Activated CD4-positive, alpha-beta T cell treated with anti-CD3 and anti-CD28 coated beads, Interleukin-2, amount 50 U/mL, for 24 hours (primary cell): Measurements from ENCODE around the gene SDCBP2.

Experiments used
- DNase-seq, 2 donors: peaks; one replicate each; pipeline ENCODE4 v3.0.0-alpha.2; 2020; ENCODE audit warnings: low read depth in 1 of 2, low spot score in 1 of 2

The SDCBP2 gene

GRCh38 chr20:1297486-1297885 is 31.5 kb downstream of the SDCBP2 start:
- no peak for DNase-seq

DNA sequence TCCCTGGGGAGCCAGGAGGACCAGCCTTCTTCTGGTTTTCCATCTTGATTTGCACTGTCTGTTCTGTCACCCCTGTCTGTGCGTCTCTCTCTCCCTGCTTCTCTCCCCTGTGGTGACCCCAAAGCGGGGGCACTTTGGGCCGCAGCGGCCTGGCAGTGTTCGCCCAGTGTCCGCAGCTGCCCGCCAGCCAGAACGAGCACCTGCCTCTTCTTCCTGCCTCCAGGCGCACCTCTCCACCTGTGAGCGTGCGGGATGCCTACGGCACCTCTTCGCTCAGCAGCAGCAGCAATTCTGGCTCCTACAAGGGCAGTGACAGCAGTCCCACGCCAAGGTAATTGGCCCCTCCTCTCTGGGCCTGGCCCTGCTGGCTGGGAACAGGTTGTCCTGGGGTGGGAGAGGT is 32.0 kb downstream of the SDCBP2 start:
- DNase-seq = no peak

- no peak for DNase-seq
These were observed 32.8 kb downstream of the SDCBP2 start for GRCh38 chr20:1296117-1296610.

- no peak for DNase-seq
These were observed 33.5 kb downstream of the SDCBP2 start for GRCh38 chr20:1295276-1295930.

DNA sequence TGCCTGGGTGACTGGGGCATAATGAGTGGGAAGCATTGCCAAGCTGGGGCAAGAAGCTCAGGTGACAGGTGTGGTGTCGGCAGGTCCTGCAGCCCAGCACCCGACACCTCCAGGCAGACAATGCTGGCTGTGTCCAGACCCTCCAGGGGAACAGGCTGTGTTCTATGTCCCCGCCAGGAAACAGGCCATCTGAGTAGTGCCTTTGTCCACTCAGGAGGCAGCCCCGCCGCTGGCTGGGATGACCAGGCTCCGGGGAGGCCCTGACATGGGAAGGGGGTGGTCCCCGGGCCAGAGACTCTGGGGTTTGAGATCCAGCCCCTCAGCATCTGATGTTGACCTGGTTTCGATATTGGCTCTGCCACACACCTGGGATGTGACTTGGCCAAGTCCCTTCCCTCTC is 34.4 kb downstream of the SDCBP2 start:
- DNase-seq = no peak

DNA sequence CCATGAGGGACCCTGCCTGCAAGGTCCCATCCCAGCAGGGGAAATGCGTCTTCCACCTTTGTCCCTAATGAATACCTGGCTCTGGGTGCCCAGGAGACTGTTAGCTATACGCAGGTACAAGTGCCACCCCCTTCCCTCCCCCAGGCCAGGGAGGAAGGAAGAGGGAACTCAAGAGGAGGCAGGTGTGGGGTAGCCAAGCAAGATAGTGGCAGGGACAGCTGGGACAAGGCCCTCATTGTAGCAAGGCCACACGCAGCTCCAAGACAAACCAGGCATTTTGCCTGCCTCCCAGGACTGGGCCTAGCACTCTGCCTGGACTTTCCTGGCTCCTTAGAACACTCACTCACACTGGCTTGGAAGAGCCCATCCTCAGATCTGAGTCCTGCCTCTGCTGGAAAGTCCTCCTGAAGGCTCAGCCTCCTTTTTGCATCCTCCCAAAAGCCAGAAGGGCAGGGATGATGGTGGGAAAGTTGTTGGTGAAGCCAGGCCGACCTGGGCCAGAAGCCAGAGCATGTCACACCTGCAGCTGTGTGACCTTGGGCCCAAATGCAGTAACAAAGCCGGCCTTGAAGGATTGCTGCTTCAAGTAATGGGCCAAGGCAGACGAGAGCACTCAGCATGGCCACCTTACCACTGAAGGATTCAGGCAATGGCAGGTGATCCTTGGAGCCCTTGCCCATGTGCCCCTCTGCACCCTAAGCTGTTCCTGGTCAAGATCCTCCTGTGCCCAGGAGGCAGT is 35.1 kb downstream of the SDCBP2 start:
- no peak for DNase-seq

GRCh38 chr20:1292620-1293019 is 36.3 kb downstream of the SDCBP2 start:
- DNase-seq = no peak

DNA sequence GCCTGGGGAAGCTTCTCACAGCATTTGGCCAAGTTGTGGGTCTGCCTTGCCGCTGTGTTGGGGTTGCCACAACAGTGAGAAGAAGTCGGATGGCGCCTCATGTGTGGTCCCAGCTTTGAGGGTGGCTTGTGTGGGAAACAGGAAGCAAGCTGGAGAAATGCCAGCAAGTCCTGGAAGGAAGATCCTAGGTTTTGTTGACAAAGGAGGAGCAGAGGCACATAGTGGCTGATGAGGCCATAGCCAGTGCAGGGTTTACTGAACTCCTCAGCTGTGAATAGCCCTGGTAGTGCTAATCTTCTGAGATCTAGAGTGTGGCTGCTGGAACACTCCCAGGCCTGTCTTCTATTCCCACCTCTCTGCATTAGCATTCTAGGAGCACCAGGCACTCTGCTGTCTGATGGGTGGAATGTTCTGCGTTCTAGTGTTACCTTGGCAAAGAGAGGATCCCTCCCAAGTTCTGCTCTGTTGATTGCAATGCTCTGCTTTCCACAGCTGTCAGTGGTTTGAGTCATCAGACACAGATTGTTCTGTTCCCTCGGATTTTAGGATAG is 37.7 kb downstream of the SDCBP2 start:
- no peak for DNase-seq

- no peak for DNase-seq
These were observed 41.0 kb downstream of the SDCBP2 start for GRCh38 chr20:1287787-1288569.

DNA sequence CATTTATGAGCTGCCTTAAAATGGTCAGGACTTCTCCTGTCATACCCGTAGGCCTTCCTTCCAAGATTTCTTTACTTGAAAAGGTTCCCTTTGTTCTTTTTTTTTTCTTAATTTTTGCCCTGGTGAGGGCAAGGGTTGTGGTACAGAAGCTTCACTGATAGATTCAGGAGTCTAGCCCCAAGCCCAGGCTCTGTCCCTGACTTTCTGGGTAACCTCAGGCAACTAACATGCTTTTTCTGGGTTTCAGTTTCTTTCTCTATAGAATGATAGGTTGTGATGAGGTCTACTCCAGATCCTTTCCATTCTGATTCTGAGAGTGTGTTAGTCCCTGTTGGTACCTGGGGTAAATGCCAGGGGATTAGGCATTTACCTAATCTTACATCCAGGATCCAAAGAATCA is 41.6 kb downstream of the SDCBP2 start:
- no peak for DNase-seq

- no peak for DNase-seq
These were observed 42.5 kb downstream of the SDCBP2 start for GRCh38 chr20:1286267-1287024.

GRCh38 chr20:1283522-1284510 is 45.1 kb downstream of the SDCBP2 start:
- DNase-seq = no peak

DNA sequence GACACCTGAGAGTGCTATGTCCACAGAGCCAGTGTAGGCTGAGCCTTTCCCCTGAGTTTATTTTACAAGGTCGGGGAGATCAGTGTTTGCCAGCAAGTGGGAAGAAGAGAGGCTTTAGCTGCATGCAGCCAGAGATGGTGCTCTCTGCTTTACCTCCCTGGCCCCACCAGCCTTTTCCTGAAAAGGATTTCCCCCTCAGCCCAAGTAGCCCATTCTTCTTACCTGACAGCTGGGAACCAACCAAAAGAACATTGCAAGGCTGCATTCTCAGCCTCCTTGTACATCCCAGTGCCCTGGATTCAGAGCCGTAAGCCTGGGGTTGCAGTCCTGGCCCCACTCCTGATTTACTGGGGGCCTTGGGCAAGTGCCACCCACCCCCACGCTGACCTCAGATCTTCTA is 46.0 kb downstream of the SDCBP2 start:
- no peak for DNase-seq

GRCh38 chr20:1281279-1282057 is 47.5 kb downstream of the SDCBP2 start:
- DNase-seq = no peak

- DNase-seq = no peak
These were observed 48.5 kb downstream of the SDCBP2 start for GRCh38 chr20:1280195-1281102.

GRCh38 chr20:1278993-1279392 is 49.9 kb downstream of the SDCBP2 start:
- DNase-seq = no peak

DNA sequence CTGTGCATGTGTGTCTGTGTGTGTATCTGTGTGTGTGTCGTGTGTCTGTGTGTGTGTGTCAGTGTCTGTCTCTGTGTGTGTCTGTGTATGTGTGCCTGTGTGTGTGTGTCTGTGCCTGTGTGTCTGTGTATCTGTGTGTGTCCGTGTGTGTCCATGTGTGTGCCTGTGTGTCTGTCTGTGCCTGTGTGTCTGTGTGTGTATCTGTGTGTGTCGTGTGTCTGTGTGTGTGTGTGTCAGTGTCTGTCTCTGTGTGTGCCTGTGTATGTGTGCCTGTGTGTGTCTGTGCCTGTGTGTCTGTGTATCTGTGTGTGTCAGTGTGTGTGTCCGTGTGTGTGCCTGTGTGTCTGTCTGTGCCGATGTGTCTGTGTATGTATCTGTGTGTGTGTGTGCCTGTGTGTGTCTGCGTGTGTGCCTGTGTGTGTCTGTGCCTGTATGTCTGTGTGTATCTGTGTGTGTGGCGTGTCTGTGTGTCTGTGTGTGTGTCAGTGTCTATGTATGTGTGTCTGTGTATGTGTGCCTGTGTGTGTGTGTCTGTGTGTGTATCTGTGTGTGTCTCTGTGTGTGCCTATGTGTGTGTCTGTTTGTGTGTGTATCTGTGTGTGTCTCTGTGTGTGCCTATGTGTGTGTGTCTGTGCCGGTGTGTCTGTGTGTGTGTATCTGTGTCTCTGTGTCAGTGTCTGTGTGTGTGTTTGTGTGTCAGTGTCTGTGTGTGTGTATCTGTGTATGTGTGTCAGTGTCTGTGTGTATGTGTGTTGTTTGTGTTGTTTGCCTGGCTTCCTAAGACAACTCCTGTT is 51.2 kb downstream of the SDCBP2 start:
- DNase-seq = no peak
